Large intestine (tissue), 3 donors: ENCODE results near the gene OR8S1. TPM values are rescaled to one million over a fixed set of nuclear protein-coding genes. Genes with fewer than 3 reads are reported as not detected.
"Not testable (repeated sequence)": the region's sequence is repeated elsewhere in the genome, so short reads cannot be mapped to it uniquely, and the experiment has no call there.

Source experiments
- DNase-seq, 2 donors: peaks; one replicate each; pipeline versions ENCODE4 v3.0.0 to v3.0.0-alpha.2; 2013
- H3K27ac ChIP-seq: one replicate; pipeline ENCODE4 v1.5.1; 2013; ENCODE audit warnings: low read length
- H3K27me3 ChIP-seq: 2 replicates; pipeline ENCODE4 v1.6.1; 2013; ENCODE audit warnings: low read length; ENCODE audit not compliant: control insufficient read depth, insufficient read depth
- H3K36me3 ChIP-seq: 2 replicates; pipeline ENCODE4 v1.6.1; 2013; ENCODE audit warnings: low read length; ENCODE audit not compliant: control insufficient read depth, insufficient read depth
- H3K4me1 ChIP-seq: one replicate; pipeline ENCODE4 v1.6.1; 2013; ENCODE audit warnings: low read length; ENCODE audit not compliant: control insufficient read depth, insufficient read depth
- H3K4me3 ChIP-seq: one replicate; pipeline ENCODE4 v1.5.1; 2013; ENCODE audit warnings: low read length
- H3K9me3 ChIP-seq: one replicate; pipeline ENCODE4 v1.6.1; 2013; ENCODE audit warnings: mild to moderate bottlenecking, low read depth, low read length, moderate library complexity; ENCODE audit not compliant: control insufficient read depth
- WGBS: methylation state at CpG from one replicate; pipeline ENCODE4 v1.1.5; 2013; ENCODE audit warnings: low lambda C conversion rate; ENCODE audit not compliant: insufficient coverage; 5-methylcytosine and 5-hydroxymethylcytosine counted together
- polyA plus RNA-seq: library from polyadenylated mRNA; unstranded; fragments of 120-200 nt; gene quantifications from one replicate; pipeline ENCODE4 v1.2.1, GENCODE V29; 2013

Gene OR8S1
- polyA plus RNA-seq, 1 donor, result not detected

GRCh38 chr12:48553666-48554343 lies 28.4 kb downstream of the OR8S1 start:
- H3K36me3 ChIP-seq, H3K9me3 ChIP-seq, H3K27ac ChIP-seq, H3K27me3 ChIP-seq, H3K4me3 ChIP-seq, DNase-seq, H3K4me1 ChIP-seq: not testable (repeated sequence)
- no CpG with 5 or more reads among the region's 11 CpGs for WGBS

- no peaks in the 10 kb centered on the region for H3K4me1 ChIP-seq
- WGBS, result no CpG with 5 or more reads among the region's 6 CpGs
- no peak for DNase-seq
- H3K36me3 ChIP-seq, result no peaks in the 10 kb centered on the region
- no peak overlapping the region for H3K27ac ChIP-seq
- no peaks in the 10 kb centered on the region for H3K27me3 ChIP-seq
- no peak overlapping the region for H3K4me3 ChIP-seq
- H3K9me3 ChIP-seq, result no peaks in the 10 kb centered on the region
These were observed 31.2 kb downstream of the OR8S1 start for GRCh38 chr12:48556631-48557030.

GRCh38 chr12:48557919-48558318 lies 32.5 kb downstream of the OR8S1 start:
- H3K4me3 ChIP-seq, result no peak overlapping the region
- H3K27ac ChIP-seq, result no peak overlapping the region
- DNase-seq, result no peak
- no CpG with 5 or more reads among the region's 4 CpGs for WGBS
- H3K9me3 ChIP-seq, result no peaks in the 10 kb centered on the region
- peaks cover 2% of the 10 kb centered on the region for H3K27me3 ChIP-seq
- no peaks in the 10 kb centered on the region for H3K36me3 ChIP-seq
- no peaks in the 10 kb centered on the region for H3K4me1 ChIP-seq

GRCh38 chr12:48567731-48568130 lies 42.3 kb downstream of the OR8S1 start:
- no CpG with 5 or more reads among the region's 4 CpGs for WGBS
- H3K36me3 ChIP-seq, result no peaks in the 10 kb centered on the region

GRCh38 chr12:48569946-48570345 lies 44.5 kb downstream of the OR8S1 start, which contains the start of gene LALBA:
Gene LALBA (minus strand): TSS chr12:48570046. CDS start chr12:48570020, 26 bp downstream.
- Histone ChIP-seq H3K9me3 (no peaks in the 10 kb centered on the region), H3K27ac (no peak within 1 kb of the TSS), H3K27me3 (peaks cover 5% of the 10 kb centered on the region), H3K4me3 (no peak within 1 kb of the TSS), H3K36me3 (no peaks in the 10 kb centered on the region), H3K4me1 (no peaks in the 10 kb centered on the region)
- no CpG with 5 or more reads among the region's 1 CpG for whole genome bisulfite sequencing
- DNase-seq, result no peak

More at GRCh38 chr12:48567731-48568130, 42.3 kb downstream of the OR8S1 start:
- no peak for DNase-seq
- H3K4me3 ChIP-seq, result no peak overlapping the region
- no peak overlapping the region for H3K27ac ChIP-seq
- no peaks in the 10 kb centered on the region for H3K4me1 ChIP-seq
- H3K9me3 ChIP-seq, result no peaks in the 10 kb centered on the region
- H3K27me3 ChIP-seq, result peaks cover 5% of the 10 kb centered on the region

GRCh38 chr12:48572326-48572725 lies 46.9 kb downstream of the OR8S1 start:
- H3K36me3 ChIP-seq, result no peaks in the 10 kb centered on the region
- H3K27me3 ChIP-seq, result peaks cover 5% of the 10 kb centered on the region
- no peak overlapping the region for H3K4me3 ChIP-seq
- H3K27ac ChIP-seq, result no peak overlapping the region
- 61% methylated on average over 2 of the region's 5 CpGs for WGBS
- no peak for DNase-seq
- H3K4me1 ChIP-seq, result no peaks in the 10 kb centered on the region
- H3K9me3 ChIP-seq, result no peaks in the 10 kb centered on the region

Other genes starting within 250 kb of the OR8S1 start
- gene ZNF641, start 174.7 kb upstream of the OR8S1 start, polyA plus RNA-seq, result 23.0 TPM
- not detected for gene ANP32D, start 53.1 kb upstream of the OR8S1 start, polyA plus RNA-seq
- not detected for gene C12orf54, start 43.1 kb upstream of the OR8S1 start, polyA plus RNA-seq
- gene LALBA, start 44.4 kb downstream of the OR8S1 start, polyA plus RNA-seq, result not detected
- gene KANSL2, start 156.6 kb downstream of the OR8S1 start, polyA plus RNA-seq, result 33.8 TPM
- 20.8 TPM for gene CCNT1, start 191.1 kb downstream of the OR8S1 start, polyA plus RNA-seq